ENCODE measurements around the gene SAP130.

Gene SAP130

DNA sequence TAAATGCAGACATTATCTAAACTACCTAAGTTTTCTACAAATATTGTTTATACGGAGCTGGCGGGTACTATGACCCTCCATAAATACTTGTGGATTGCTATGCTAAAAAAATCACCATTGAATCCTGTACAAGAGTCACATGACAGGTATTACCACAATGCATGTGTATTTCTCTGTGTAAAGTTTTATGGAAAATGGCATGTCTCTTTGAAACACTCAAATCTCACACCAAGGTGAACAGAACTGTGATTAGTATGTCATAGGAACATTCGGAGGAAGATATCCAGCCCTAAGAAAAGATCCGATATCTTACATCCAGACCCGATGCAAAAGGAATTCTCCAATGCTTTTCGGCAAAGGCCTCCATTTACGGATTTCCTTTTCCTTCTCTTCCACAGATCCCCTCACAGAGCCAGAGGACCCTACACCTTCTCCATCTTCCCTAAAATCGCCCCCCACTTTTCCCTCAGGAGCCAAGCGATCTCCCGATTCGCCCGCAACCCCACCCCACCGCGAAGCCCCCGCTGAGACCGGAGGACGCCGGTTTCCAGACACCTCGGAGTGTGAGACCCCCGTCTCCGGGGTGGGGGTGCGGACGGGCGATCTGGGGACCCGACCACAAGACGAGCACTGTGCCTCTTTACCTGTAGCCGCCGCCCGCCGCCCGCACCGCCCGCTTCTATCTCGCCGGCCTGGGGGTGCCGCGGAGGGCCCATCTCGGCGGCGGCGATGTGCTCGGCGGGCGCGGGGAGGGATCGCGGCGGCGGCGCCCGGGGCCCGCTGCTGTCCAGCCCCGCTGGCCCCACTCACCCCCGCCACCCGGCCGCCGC is 1.2 kb downstream of the SAP130 start:
- in situ Hi-C loops (cut with MboI; ENCODE audit: low sequenced_read_pairs): no loop called here

DNA sequence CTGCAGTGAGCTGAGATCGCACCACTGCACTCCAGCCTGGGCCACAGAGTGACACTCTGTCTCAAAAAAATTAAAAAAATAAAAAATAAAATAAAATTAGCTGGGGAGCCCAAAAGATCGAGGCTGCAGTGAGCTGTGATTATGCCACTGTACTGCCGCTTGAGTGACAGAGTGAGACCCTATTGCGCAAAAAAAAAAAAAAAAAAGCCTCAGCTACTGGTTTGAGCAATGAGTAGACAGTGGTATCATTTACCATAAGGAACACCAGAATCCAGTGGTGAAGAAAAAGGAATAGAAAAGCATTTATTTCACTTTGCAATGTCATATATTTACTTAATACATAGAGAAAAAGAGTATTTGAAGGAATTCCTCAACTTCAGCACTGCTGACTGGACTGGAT is 3.0 kb downstream of the SAP130 start:
- in situ Hi-C loops (cut with MboI; ENCODE audit: low sequenced_read_pairs): no loop called here

DNA sequence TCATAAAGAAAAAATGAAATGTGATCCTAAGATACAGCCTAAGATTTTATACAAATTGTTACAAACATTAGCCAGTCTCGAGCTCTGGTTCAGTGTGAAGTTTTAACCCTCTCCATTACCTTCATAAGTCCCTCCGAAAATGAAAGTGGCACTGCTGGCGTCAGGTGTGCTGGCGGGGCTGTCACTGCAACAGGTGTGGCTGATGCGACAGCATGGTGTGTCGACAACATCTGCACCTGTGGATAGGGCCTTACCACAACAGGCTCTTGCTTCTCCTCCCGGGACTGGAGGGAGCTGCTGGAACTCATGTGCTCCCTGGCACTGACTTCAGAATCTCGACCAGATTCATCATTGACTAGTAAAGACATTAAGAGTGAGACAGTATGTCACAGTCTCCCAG is 10.3 kb downstream of the SAP130 start:
- in situ Hi-C loops (cut with MboI; ENCODE audit: low sequenced_read_pairs): no loop called here

DNA sequence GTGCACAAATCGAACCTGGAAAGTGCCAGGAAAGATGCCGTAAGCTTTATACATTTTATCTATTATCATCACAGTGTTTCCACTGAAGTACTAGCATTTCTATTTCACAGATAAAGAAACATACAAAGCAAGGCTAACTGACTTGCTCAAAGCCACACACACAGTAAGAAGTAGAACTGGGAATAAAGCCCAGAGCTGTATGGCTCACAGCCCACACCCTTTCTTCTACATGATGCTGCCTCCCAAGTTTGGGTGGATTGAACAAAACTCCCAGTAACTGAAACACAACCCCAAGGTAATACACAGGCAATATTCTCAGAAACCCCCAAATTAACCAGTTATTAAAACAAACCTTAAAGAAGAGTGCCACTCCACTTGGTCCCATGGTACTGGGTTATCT is 11.2 kb downstream of the SAP130 start:
- in situ Hi-C loops (cut with MboI; ENCODE audit: low sequenced_read_pairs): no loop called here

DNA sequence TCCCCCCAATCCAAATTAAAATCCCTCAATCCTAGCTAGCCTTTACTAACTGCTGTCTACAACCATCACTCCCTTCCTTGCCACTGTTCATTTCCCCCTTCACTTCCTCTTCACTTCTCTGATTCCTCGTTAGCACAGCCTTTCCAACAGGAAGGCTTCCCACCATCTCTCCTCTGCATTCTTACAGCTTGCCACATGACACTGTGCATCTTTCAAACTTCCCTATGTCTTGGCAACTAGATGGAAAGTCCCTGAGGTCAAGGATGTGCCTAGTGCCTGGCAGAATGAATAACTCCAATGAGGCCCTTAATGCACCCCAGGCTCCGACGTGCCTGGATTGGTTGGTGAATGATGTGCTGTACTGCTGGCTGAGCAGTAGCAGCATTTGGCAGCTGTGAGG is 15.2 kb downstream of the SAP130 start:
- in situ Hi-C loops (cut with MboI; ENCODE audit: low sequenced_read_pairs): no loop called here

DNA sequence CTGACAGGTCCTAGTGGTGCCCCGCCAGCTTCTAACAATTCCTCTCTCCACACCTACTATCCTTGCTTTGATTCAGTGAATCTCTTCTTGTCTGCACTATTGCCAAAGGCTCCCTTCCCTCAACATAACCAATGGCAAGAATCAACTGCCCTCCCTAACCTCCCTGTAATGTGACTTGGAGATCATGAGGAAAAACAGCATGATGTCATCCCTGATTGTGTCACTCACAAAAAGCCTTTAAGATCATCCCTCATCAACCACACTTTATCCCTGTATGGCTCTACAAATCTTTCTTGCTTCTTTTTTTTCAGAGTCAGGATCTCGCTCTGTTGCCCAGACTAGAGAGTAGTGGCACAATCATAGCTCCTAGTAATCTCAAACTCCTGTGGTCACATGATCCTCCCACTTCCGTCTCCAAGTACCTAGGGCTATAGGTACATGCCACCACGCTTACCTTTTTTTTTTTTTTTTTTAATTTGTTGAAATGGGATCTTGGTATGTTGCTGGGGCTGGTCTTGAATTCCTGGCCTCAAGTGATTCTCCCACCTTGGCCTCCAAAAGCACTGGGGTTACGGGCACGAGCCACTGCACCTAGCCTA is 19.7 kb downstream of the SAP130 start:
- in situ Hi-C loops (cut with MboI; ENCODE audit: low sequenced_read_pairs): no loop called here

DNA sequence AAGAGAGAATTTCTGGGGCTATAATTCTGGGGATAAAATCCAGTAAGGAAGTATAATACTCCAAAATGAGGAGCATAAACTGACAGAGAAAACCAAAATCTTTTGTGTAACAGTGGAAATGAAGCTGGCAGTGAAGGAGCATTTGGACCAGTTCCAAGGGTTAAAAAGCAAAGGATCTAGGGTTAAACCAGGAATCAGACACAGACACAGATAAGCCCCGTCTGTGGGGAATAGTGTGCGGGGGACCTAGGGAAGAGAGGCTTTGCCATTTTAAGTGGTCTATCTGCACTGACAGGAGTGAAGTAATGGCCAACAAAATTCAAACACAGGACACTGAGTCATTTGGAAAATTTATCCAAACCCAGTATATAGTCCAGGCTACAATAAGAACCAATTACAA is 23.4 kb downstream of the SAP130 start:
- in situ Hi-C loops (cut with MboI; ENCODE audit: low sequenced_read_pairs): no loop called here

DNA sequence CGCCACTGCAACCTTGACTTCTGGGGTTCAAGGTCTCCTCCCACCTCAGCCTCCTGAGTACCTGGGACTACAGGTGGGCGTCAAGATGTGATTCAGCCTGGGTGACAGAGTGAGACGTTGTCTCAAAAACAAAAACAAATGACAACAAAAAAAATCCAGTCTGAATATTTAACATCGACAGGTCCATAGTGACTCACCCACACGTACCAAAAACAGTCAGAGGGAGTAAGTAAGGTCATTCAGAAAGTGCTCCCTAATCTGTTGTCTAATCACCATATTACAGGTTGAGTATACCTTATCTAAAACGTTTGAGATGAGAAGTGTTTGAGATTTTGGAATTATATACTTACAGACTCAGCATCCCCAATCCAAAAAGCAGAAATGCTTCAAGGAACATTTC is 24.4 kb downstream of the SAP130 start:
- in situ Hi-C loops (cut with MboI; ENCODE audit: low sequenced_read_pairs): no loop called here

DNA sequence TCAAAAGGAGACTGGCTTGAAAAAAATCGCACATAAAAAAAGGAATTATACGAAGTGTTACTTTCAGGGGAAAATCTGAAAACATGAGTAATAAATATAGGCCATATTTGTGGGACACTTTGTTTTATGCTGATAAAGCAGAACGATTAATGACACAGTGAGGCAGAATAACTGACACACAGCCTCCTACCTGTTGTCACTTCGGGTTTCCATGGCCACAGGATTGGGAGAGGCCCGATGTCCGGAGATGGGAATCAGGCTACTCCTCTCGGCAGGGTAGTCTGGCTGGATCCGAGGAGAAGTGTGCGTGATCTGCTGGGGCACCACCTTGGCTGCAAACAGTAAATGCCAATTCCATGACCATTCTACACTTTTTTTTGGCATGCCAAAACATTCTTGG is 31.7 kb downstream of the SAP130 start:
- in situ Hi-C loops (cut with MboI; ENCODE audit: low sequenced_read_pairs): no loop called here

DNA sequence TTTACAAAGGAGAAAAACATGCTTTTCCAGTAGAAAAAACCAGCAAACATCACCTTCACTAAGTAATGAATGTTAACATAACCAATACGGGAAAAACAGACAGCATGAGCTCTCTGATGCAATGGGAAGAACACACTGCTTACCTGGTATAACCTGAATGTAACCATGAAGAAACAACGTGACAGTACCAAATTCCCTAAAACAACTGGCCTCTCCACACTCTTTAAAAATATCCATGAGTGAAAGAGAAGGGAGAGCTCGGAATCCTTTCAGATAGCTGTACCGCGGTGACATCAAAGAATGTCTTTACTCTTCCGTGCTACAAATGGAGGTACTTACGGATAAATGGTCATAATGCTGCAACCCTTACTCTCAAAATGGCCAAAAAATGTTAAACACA is 32.1 kb downstream of the SAP130 start:
- in situ Hi-C loops (cut with MboI; ENCODE audit: low sequenced_read_pairs): no loop called here

DNA sequence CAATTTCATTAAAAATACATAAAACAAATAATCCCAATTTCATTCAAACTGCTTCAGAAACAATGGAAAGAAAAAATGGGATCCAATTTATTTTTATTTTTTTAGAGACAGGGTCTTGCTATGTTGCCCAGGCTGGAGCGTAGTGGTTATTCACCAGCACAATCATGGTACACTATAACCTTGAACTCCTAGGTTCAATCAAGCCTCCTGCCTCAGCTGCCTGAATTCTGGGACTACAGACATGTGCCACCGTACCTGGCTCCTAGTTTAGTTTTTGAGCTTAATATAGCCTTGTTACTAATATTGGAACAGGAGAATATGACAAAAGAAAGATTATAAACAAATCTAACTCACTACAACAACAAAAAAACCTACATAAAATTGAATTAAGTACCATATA is 34.2 kb downstream of the SAP130 start:
- in situ Hi-C loops (cut with MboI; ENCODE audit: low sequenced_read_pairs): no loop called here

DNA sequence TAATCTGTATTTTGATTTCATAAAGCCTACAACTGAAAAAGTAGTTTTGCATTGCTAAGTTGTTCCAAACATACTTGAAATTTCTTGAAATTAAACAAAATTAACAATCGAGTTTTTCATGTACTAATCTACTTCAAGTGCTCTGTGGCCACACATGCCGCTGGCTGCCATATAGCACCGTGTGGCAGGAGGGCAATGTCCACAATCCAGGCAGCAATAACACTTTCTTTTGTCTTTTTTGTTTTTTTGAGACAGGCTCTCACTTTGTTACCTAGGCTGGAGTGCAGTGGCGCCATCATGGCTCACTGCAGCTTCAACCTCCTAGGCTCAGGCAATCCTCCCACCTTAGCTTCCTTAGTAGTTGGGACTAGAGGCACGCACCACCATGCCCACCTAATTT is 36.1 kb downstream of the SAP130 start:
- in situ Hi-C loops (cut with MboI; ENCODE audit: low sequenced_read_pairs): no loop called here

DNA sequence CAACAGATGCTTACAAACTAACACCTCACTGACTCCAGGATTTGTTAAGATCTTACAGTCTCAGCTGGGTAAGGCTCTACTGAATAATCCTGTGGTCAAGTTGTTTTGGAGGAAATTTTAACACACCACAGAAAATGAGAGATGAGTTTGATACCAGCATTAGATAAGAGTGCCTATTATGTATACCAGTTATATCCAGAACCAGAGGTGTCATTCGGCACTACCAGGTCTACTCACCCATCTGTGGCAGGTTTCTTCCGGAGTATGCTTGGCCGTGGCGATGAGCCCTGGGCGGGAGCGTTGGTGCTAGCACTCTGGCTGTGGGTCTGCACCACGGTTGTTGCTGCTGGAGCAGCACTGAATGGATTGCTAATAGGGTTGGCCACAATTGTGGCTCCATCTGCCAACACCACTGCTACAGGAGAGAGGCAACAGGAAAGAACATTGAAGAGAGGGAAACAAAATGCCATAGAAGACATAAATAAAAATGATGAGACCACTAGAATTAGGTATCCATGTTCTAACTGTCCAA is 41.2 kb downstream of the SAP130 start:
- in situ Hi-C loops (cut with MboI; ENCODE audit: low sequenced_read_pairs): no loop called here

DNA sequence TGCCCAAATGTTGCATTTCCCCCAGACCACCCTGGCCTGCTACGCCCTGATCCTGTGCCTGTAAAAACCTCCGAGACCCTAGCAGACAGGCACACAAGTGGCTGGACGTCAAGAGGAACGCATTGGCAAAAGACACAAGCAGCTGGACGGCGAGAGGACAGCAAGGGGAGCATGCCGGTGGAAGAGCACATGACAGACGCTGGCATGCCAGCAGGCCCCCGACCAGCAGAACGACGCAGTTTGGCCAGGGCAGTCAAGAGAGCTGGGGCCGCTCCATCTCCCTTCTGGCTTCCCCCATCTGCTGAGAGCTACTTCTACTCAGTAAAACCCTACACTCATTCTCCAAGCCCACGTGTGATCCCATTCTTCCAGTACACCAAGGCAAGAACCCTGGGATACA is 42.1 kb downstream of the SAP130 start:
- in situ Hi-C loops (cut with MboI; ENCODE audit: low sequenced_read_pairs): no loop called here

DNA sequence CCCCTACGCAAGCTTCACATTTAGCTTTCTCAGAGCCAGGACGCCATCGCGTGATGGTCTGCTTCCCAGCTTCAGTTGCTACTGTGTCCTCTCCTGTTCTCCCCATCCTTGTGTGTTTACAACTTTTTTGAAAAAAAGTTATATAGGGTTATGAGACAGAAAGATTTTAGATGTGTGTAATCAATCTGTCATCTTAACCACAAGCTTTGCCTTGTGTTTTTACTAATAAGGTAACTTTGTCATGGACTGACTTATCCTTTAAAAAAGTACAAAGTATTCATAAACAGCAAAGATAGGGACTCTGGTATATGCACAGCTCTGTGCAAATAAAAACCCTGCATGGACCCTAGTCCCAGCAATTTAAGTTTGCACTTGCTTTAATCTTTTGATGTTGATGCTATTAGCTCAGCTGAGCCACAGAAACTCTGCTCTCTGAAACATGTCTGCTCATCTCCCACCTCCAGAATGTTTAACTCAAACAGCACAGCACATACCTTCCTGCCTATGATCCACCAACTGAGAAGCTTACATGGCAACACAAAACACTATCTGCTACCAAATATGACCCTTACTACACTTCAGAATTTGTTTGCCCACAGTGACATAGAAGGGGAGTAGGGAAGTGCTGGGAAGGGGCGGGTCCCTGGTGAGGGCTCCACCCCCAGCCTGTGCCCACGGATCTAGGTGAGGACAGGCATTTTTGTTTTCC is 42.7 kb downstream of the SAP130 start:
- in situ Hi-C loops (cut with MboI; ENCODE audit: low sequenced_read_pairs): no loop called here

DNA sequence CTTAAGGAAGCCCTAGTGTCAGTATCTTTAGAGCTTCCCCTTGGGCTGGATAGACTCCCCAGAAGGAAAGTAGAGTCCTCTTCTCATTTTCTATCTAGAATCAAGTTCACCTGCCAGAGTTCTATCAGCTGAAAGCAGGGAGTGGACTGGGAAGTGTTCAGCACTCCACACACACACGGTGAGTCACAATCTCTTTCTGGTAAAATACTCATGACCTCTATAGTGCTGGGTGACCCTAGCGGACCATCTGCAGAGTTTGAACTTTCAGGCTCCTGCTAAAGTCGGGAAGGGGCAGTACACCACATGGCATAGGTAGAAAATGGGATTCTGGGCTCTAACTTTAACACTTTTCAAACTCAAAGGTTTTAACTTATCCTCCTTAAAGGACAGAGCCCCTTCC is 43.3 kb downstream of the SAP130 start:
- in situ Hi-C loops (cut with MboI; ENCODE audit: low sequenced_read_pairs): no loop called here

DNA sequence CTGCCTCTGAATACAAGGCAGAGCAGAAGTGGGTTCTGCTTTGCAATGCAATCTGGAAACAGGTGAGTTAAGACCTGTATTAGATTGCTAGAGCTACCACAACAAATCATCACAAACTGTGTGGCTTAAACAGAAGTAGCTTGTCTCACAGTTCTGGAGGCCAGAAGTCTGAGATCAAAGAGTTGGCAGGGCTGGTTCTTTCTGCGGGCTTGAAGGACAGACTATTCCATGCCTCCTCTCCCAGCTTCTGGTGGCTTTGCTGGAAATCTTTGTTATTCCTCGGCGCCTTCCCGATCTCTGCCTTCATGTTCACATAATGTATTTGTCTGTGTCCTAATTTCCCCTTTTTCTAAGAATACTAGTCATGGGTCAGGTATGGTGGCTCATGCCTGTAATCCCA is 58.4 kb downstream of the SAP130 start:
- in situ Hi-C loops (cut with MboI; ENCODE audit: low sequenced_read_pairs): no loop called here

DNA sequence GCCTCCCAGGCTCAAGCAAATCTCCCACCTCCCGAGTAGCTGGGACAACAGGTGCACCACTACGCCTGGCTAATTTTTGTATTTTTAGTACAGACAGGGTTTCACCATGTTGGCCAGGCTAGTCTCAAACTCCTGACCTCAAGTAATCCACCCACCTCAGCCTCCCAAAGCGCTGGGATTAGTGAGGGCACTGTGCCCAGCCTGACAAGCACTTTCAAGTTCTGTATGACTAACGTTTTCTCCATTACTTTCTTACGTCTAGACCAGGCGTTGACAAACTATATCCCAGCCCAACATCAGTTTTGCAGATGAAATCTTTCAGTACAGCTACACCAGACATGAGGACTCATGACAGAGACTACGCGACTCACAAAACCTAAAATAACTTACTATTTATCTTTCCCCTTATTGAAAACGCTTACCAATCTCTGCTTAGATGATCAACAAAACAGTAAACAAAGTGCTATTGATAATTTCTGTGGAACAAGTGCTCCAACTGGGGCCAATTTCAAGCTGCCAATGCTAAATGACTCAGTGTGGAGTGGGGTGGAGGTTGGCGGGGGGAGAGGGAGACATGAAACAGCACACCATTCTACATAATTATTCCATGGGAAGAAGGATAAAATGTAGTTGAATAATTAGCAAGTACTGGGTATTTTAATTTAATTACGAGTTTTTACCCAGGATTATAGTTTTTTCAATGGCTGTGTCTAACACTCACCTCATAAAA is 59.1 kb downstream of the SAP130 start:
- in situ Hi-C loops (cut with MboI; ENCODE audit: low sequenced_read_pairs): no loop called here

DNA sequence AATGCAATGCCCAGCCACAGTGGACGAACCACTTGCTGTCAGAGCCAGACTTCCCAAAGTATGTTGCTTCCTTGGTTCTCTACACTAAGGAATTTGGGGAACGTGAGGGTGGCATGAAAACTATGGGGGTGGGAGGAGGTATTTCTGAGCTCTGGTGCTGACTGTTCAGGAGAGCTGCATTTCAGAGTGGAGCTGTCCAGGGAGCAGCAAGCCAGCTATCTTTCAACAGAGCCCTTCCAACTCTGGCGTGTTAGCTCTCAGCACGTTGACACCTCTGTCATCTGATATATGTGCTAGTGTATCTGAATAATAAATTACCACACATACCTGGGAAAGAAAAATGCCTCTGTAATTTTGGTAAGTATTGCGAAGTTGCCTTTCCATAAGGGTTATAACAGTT is 66.1 kb downstream of the SAP130 start:
- in situ Hi-C loops (cut with MboI; ENCODE audit: low sequenced_read_pairs): no loop called here

DNA sequence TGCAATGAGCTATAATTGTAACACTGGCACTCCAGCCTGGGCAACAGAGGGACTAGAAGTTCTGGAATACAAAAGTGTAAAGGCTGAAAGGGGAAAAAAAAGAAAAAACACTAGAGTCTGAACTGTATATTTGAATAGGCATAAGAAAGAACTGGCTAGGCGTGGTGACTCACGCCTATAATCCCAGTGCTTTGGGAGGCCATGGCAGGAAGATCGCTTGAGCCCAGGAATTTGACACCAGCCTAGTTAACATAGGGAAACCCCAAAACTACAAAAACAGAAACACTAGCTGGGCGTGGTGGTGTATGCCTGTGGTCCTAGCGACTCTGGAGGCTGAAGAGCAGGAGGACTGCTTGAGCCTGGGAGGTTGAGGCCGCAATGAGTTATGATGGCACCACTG is 70.6 kb downstream of the SAP130 start:
- in situ Hi-C loops (cut with MboI; ENCODE audit: low sequenced_read_pairs): no loop called here

DNA sequence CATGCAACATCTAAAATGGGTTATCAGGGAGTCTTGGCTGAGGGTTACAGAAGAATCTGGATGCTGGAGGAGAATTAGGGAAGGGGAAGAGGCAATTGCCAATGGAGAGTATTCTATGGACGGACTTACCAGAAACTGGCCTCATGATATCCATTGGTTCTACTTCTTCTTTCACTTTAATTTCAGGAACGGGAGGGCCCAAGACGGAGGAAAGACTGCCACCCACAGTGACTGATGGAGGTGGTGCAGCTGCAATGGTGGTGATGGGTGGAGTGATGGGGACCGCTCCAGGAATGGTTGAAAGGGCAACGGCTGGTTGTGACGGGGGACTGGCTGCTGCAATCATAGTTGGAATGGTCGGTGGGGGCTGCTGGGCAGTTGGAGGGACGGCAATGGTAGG is 73.0 kb downstream of the SAP130 start:
- in situ Hi-C loops (cut with MboI; ENCODE audit: low sequenced_read_pairs): no loop called here

Data from HL-60/S4 treated with phorbol 12-myristate 13-acetate at 8.2 ng/mL for 4 days and 3 days (cell line).